ENCODE measurements around the gene MED13.

MED13 gene

GRCh38 chr17:62045109-62045508 is 20.0 kb downstream of the MED13 start:
- H3K36me3 ChIP-seq (ENCODE audit: control insufficient read depth, insufficient read depth, low read length), result no peaks in the 10 kb centered on the region
- H3K9me3 ChIP-seq (ENCODE audit: control insufficient read depth, low read length), result no peaks in the 10 kb centered on the region

GRCh38 chr17:62043602-62044001 is 21.5 kb downstream of the MED13 start:
- Histone ChIP-seq H3K4me1 (ENCODE audit: control insufficient read depth, insufficient read depth, low read length) (no peaks in the 10 kb centered on the region), H3K4me3 (ENCODE audit: low read length) (no peak overlapping the region), H3K36me3 (ENCODE audit: control insufficient read depth, insufficient read depth, low read length) (no peaks in the 10 kb centered on the region), H3K27me3 (ENCODE audit: control insufficient read depth, insufficient read depth, low read length) (no peaks in the 10 kb centered on the region), H3K9ac (ENCODE audit: low read length) (no peak overlapping the region), H3K9me3 (ENCODE audit: control insufficient read depth, low read length) (no peaks in the 10 kb centered on the region)

More at GRCh38 chr17:62045109-62045508, 20.0 kb downstream of the MED13 start:
- no peaks in the 10 kb centered on the region for H3K4me1 ChIP-seq (ENCODE audit: control insufficient read depth, insufficient read depth, low read length)
- no peak overlapping the region for H3K9ac ChIP-seq (ENCODE audit: low read length)
- H3K27me3 ChIP-seq (ENCODE audit: control insufficient read depth, insufficient read depth, low read length), result no peaks in the 10 kb centered on the region
- H3K4me3 ChIP-seq (ENCODE audit: low read length), result no peak overlapping the region

GRCh38 chr17:62043140-62043539 is 21.9 kb downstream of the MED13 start:
- H3K36me3 ChIP-seq (ENCODE audit: control insufficient read depth, insufficient read depth, low read length), result no peaks in the 10 kb centered on the region
- no peak overlapping the region for H3K9ac ChIP-seq (ENCODE audit: low read length)
- no peaks in the 10 kb centered on the region for H3K4me1 ChIP-seq (ENCODE audit: control insufficient read depth, insufficient read depth, low read length)
- no peaks in the 10 kb centered on the region for H3K9me3 ChIP-seq (ENCODE audit: control insufficient read depth, low read length)
- H3K27me3 ChIP-seq (ENCODE audit: control insufficient read depth, insufficient read depth, low read length), result no peaks in the 10 kb centered on the region
- no peak overlapping the region for H3K4me3 ChIP-seq (ENCODE audit: low read length)

DNA sequence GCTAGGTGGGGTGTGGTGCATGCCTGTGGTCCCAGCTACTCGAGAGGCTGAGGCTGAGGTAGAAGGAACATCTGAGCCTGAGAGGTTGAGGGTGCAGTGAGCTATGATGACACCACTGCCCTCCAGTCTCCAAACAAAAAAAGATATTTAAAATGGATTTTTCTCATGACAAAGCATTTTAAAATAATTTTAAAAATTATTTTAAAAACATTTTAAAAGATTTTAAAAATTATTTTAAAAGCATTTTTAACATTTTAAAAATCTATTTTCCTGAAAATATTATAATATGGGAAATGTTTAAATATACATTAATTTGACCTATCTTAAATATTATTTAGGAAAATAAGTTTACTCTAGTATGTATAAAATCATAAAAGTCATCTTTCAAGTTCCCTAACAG is 26.8 kb downstream of the MED13 start:
- Histone ChIP-seq H3K27me3 (ENCODE audit: control insufficient read depth, insufficient read depth, low read length) (no peaks in the 10 kb centered on the region), H3K4me3 (ENCODE audit: low read length) (no peak overlapping the region), H3K36me3 (ENCODE audit: control insufficient read depth, insufficient read depth, low read length) (no peaks in the 10 kb centered on the region), H3K9me3 (ENCODE audit: control insufficient read depth, low read length) (no peaks in the 10 kb centered on the region), H3K9ac (ENCODE audit: low read length) (no peak overlapping the region), H3K4me1 (ENCODE audit: control insufficient read depth, insufficient read depth, low read length) (no peaks in the 10 kb centered on the region)

DNA sequence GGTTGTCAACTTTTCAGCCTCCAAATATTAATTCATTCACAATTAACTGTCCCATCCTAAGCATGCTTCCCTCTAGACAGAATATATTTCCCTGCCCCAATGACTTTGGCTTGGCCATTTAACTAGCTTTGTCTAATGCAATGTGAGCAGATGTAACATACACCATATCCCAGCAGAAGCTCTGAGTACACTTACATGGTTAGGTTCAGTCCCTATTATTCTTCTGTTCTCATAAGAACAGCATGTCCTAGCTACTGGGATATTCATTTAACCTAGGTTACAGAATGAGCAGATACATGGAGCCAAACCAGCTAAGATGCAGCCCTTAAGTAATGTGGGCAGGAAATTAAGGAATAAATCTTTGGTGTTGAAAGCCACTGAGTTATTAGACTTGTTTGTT is 31.8 kb downstream of the MED13 start:
- H3K4me3 ChIP-seq (ENCODE audit: low read length), result no peak overlapping the region
- H3K36me3 ChIP-seq (ENCODE audit: control insufficient read depth, insufficient read depth, low read length), result peaks cover 4% of the 10 kb centered on the region
- H3K27me3 ChIP-seq (ENCODE audit: control insufficient read depth, insufficient read depth, low read length), result no peaks in the 10 kb centered on the region

DNA sequence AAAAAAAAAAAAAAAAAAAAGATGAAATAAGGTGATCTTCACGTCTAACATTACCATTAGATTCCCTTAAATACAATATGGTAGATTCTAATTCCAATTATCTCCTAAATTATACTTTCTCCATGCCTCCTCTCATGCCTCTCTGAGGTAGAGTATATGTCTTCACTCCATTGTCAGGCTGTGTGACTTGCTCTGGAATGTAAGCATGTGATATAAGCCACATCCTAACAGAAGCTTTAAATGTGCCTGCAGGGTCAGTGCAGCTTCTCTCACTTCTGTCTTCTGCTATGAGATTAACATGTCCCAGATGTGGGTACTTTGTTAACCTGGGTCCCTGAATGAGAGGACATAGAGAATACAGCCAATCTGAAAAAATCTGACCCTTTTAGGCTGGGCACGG is 32.6 kb downstream of the MED13 start:
- Histone ChIP-seq H3K27me3 (ENCODE audit: control insufficient read depth, insufficient read depth, low read length) (no peaks in the 10 kb centered on the region), H3K9ac (ENCODE audit: low read length) (no peak overlapping the region), H3K9me3 (ENCODE audit: control insufficient read depth, low read length) (no peaks in the 10 kb centered on the region), H3K4me1 (ENCODE audit: control insufficient read depth, insufficient read depth, low read length) (no peaks in the 10 kb centered on the region), H3K4me3 (ENCODE audit: low read length) (no peak overlapping the region), H3K36me3 (ENCODE audit: control insufficient read depth, insufficient read depth, low read length) (peaks cover 4% of the 10 kb centered on the region)

More for the DNA sequence above, 31.8 kb downstream of the MED13 start:
- no peaks in the 10 kb centered on the region for H3K9me3 ChIP-seq (ENCODE audit: control insufficient read depth, low read length)
- H3K4me1 ChIP-seq (ENCODE audit: control insufficient read depth, insufficient read depth, low read length), result no peaks in the 10 kb centered on the region
- no peak overlapping the region for H3K9ac ChIP-seq (ENCODE audit: low read length)

GRCh38 chr17:62030264-62030663 is 34.8 kb downstream of the MED13 start:
- Histone ChIP-seq H3K27me3 (ENCODE audit: control insufficient read depth, insufficient read depth, low read length) (no peaks in the 10 kb centered on the region), H3K9me3 (ENCODE audit: control insufficient read depth, low read length) (no peaks in the 10 kb centered on the region), H3K9ac (ENCODE audit: low read length) (no peak overlapping the region), H3K4me3 (ENCODE audit: low read length) (no peak overlapping the region), H3K36me3 (ENCODE audit: control insufficient read depth, insufficient read depth, low read length) (peaks cover 4% of the 10 kb centered on the region), H3K4me1 (ENCODE audit: control insufficient read depth, insufficient read depth, low read length) (no peaks in the 10 kb centered on the region)

DNA sequence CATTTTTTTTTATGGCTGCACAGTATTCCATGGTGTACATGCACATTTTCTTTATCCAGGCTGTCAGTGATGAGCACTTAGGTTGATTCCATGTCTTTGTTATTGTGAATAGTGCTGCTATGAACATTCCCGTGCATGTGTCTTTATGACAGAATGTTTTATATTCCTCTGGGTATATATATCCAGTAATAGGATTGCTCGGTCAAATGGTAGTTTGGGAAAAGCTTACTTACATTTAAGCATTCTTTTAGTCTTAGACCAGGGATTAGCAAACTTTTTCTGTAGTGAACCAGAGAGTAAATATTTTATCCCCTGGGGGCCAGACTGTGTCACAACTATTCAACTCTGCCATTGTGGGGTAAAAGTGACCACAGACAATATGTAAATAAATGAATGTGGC is 40.2 kb downstream of the MED13 start:
- Histone ChIP-seq H3K4me1 (ENCODE audit: control insufficient read depth, insufficient read depth, low read length) (no peaks in the 10 kb centered on the region), H3K9me3 (ENCODE audit: control insufficient read depth, low read length) (no peaks in the 10 kb centered on the region), H3K36me3 (ENCODE audit: control insufficient read depth, insufficient read depth, low read length) (no peaks in the 10 kb centered on the region), H3K27me3 (ENCODE audit: control insufficient read depth, insufficient read depth, low read length) (no peaks in the 10 kb centered on the region), H3K9ac (ENCODE audit: low read length) (no peak overlapping the region), H3K4me3 (ENCODE audit: low read length) (no peak overlapping the region)

DNA sequence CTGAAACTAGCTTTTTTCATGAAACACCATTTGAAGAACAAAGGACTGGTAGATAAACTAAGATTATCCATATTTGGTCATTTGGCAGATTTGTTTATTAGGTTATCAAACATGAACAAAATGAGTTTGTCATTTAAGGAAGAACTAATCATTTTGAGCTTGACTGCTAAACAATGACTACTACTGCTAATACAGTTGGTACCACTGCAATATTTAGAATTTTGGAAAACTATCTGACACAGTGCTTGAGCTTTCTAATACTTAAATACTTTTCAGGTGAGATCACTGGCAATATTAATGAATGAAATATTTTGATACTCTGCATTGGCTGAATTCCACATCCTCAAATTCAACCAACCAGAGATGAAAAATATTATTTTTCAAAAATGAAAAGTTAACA is 47.2 kb downstream of the MED13 start:
- Histone ChIP-seq H3K36me3 (ENCODE audit: control insufficient read depth, insufficient read depth, low read length) (no peaks in the 10 kb centered on the region), H3K9ac (ENCODE audit: low read length) (no peak overlapping the region), H3K4me3 (ENCODE audit: low read length) (no peak overlapping the region), H3K4me1 (ENCODE audit: control insufficient read depth, insufficient read depth, low read length) (no peaks in the 10 kb centered on the region), H3K9me3 (ENCODE audit: control insufficient read depth, low read length) (no peaks in the 10 kb centered on the region), H3K27me3 (ENCODE audit: control insufficient read depth, insufficient read depth, low read length) (no peaks in the 10 kb centered on the region)

- Histone ChIP-seq H3K9ac (ENCODE audit: low read length) (no peak overlapping the region), H3K4me1 (ENCODE audit: control insufficient read depth, insufficient read depth, low read length) (no peaks in the 10 kb centered on the region), H3K36me3 (ENCODE audit: control insufficient read depth, insufficient read depth, low read length) (no peaks in the 10 kb centered on the region), H3K4me3 (ENCODE audit: low read length) (no peak overlapping the region), H3K9me3 (ENCODE audit: control insufficient read depth, low read length) (no peaks in the 10 kb centered on the region), H3K27me3 (ENCODE audit: control insufficient read depth, insufficient read depth, low read length) (no peaks in the 10 kb centered on the region)
Observed at GRCh38 chr17:62017496-62017895, 47.6 kb downstream of the MED13 start.

DNA sequence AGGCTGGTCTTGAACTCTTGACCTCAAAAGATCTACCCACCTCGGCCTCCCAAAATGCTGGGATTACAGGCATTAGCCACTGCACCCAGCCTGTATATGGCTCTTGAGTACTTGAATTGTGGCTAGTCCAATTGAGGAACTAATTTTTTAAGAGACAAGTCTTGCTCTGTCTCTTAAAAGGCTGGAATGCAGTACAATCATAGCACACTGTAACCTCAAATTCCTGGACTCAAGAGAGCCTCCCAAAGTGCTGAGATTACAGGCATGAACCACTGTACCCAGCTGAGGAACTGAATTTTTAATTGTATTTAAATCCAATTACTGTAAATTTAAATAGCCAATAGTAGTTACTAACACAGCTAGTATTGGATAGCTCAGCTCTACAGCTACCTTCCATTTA is 50.6 kb downstream of the MED13 start:
- Histone ChIP-seq H3K4me1 (ENCODE audit: control insufficient read depth, insufficient read depth, low read length) (no peaks in the 10 kb centered on the region), H3K4me3 (ENCODE audit: low read length) (no peak overlapping the region)

GRCh38 chr17:62009220-62009619 is 55.9 kb downstream of the MED13 start:
- H3K4me3 ChIP-seq (ENCODE audit: low read length), result no peak overlapping the region
- H3K9me3 ChIP-seq (ENCODE audit: control insufficient read depth, low read length), result no peaks in the 10 kb centered on the region
- no peaks in the 10 kb centered on the region for H3K27me3 ChIP-seq (ENCODE audit: control insufficient read depth, insufficient read depth, low read length)
- no peaks in the 10 kb centered on the region for H3K4me1 ChIP-seq (ENCODE audit: control insufficient read depth, insufficient read depth, low read length)
- no peak overlapping the region for H3K9ac ChIP-seq (ENCODE audit: low read length)
- no peaks in the 10 kb centered on the region for H3K36me3 ChIP-seq (ENCODE audit: control insufficient read depth, insufficient read depth, low read length)

More for the DNA sequence above, 50.6 kb downstream of the MED13 start:
- no peak overlapping the region for H3K9ac ChIP-seq (ENCODE audit: low read length)
- H3K9me3 ChIP-seq (ENCODE audit: control insufficient read depth, low read length), result no peaks in the 10 kb centered on the region
- no peaks in the 10 kb centered on the region for H3K27me3 ChIP-seq (ENCODE audit: control insufficient read depth, insufficient read depth, low read length)
- no peaks in the 10 kb centered on the region for H3K36me3 ChIP-seq (ENCODE audit: control insufficient read depth, insufficient read depth, low read length)

DNA sequence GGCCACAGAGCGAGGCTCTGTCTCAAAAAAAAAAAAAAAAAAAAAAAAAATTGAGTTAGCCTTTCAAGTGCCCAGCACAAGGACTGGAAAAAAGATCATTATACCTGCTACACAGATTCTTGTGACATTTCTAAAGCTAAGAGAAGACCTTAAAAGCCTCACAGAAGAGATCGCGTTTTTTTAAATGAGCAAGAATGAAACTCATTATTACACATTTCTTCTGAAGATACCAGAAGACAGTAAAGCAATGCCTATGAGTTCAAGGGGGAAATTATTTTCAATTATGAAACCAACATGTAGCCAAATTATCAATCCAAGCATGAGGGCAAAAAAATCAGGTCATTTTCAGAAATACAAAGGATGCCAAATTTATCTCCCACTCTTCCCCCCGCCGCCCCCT is 56.8 kb downstream of the MED13 start:
- no peaks in the 10 kb centered on the region for H3K4me1 ChIP-seq (ENCODE audit: control insufficient read depth, insufficient read depth, low read length)
- no peaks in the 10 kb centered on the region for H3K9me3 ChIP-seq (ENCODE audit: control insufficient read depth, low read length)
- H3K36me3 ChIP-seq (ENCODE audit: control insufficient read depth, insufficient read depth, low read length), result no peaks in the 10 kb centered on the region
- no peaks in the 10 kb centered on the region for H3K27me3 ChIP-seq (ENCODE audit: control insufficient read depth, insufficient read depth, low read length)
- H3K4me3 ChIP-seq (ENCODE audit: low read length), result no peak overlapping the region
- H3K9ac ChIP-seq (ENCODE audit: low read length), result no peak overlapping the region
